ENCODE data around the gene GALNT13.

- TF ChIP-seq CTCF (IDR thresholded peaks at IDR 0.05; ENCODE audit: low read depth, low read length) (no peak), EZH2phosphoT487 (IDR thresholded peaks at IDR 0.05; ENCODE audit: low read depth) (no peak)
These were observed 617.6 kb downstream of the GALNT13 start for GRCh38 chr2:154489266-154489858.

Measured in OCI-LY3 (cell line).